HEK293 (cell line): ENCODE measurements around the gene UNC93A.

Source experiments
- CTCF ChIA-PET: fragments of 350-600 bp; formaldehyde crosslinking; extraction: SDS; loops from one replicate; lab custom pipeline; 2021; ENCODE audit warnings: antibody characterized with exemption; lab: Yijun Ruan, JAX
- POLR2A ChIA-PET: fragments of 300-600 bp; formaldehyde crosslinking; extraction: SDS; loops from one replicate; lab custom pipeline; 2020; ENCODE audit warnings: antibody characterized with exemption, inconsistent platforms; lab: Yijun Ruan, JAX
- H3K27ac ChIP-seq: fragments of 200-500 bp; sonication (Bioruptor generic); 2 replicates; pipeline ENCODE4 v1.5.1; 2014; ENCODE audit warnings: low read depth, low read length, control low read depth, inconsistent platforms; ENCODE audit errors: extremely low read depth
- H3K36me3 ChIP-seq, 2 experiments: fragments of 200-500 bp in 1 of 2; sonication (Bioruptor generic) in 1 of 2; 1 replicate in 1 of 2; 2 replicates in 1 of 2; pipeline ENCODE4 v1.5.1; 2014 to 2017; ENCODE audit warnings: inconsistent platforms in 2 of 2, low read length in 2 of 2; ENCODE audit not compliant: control insufficient read depth in 2 of 2, insufficient read depth in 1 of 2
- H3K4me1 ChIP-seq: fragments of 200-500 bp; sonication (Bioruptor generic); 2 replicates; pipeline ENCODE4 v1.5.1; 2014; ENCODE audit warnings: mild to moderate bottlenecking, low read length, inconsistent platforms; ENCODE audit not compliant: control insufficient read depth, insufficient read depth
- H3K4me3 ChIP-seq: 2 replicates; pipeline ENCODE4 v1.5.1; 2011; ENCODE audit warnings: low read depth, mild to moderate bottlenecking, control low read depth, low read length, moderate library complexity
- H3K9me3 ChIP-seq: fragments of 200-500 bp; sonication (Bioruptor generic); 2 replicates; pipeline ENCODE4 v1.5.1; 2014; ENCODE audit warnings: low read depth, low read length, inconsistent platforms; ENCODE audit not compliant: control insufficient read depth, insufficient read depth
- EGR2 ChIP-seq: fragments of 450-650 bp; formaldehyde crosslinking; IDR thresholded peaks from 2 replicates; pipeline ENCODE4 v1.5.1; 2016; ENCODE audit warnings: low read depth, missing biosample characterization, missing genetic modification characterization
- FEZF1 ChIP-seq: fragments of 450-650 bp; formaldehyde crosslinking; IDR thresholded peaks from 2 replicates; pipeline ENCODE4 v1.5.1; 2016; ENCODE audit warnings: missing biosample characterization, missing genetic modification characterization
- GLI4 ChIP-seq: fragments of 450-650 bp; formaldehyde crosslinking; IDR thresholded peaks from 2 replicates; pipeline ENCODE4 v1.5.1; 2016; ENCODE audit warnings: missing biosample characterization, missing genetic modification characterization
- KLF1 ChIP-seq: fragments of 450-650 bp; formaldehyde crosslinking; IDR thresholded peaks from 2 replicates; pipeline ENCODE4 v1.5.1; 2016; ENCODE audit warnings: missing biosample characterization, missing genetic modification characterization
- KLF8 ChIP-seq: fragments of 450-650 bp; formaldehyde crosslinking; IDR thresholded peaks from 2 replicates; pipeline ENCODE4 v1.5.1; 2016; ENCODE audit warnings: missing biosample characterization, missing genetic modification characterization
- REPIN1 ChIP-seq: fragments of 450-650 bp; formaldehyde crosslinking; IDR thresholded peaks from 2 replicates; pipeline ENCODE4 v1.5.1; 2017; ENCODE audit warnings: missing biosample characterization, missing genetic modification characterization, low read depth
- SETDB1 ChIP-seq: IDR thresholded peaks from one replicate; pipeline ENCODE4 v1.6.1; 2017; ENCODE audit warnings: mild to moderate bottlenecking, low read length, moderate library complexity, mixed read lengths; ENCODE audit not compliant: insufficient read length
- WT1 ChIP-seq: fragments of 450-650 bp; formaldehyde crosslinking; IDR thresholded peaks from 2 replicates; pipeline ENCODE4 v1.5.1; 2016; ENCODE audit warnings: missing biosample characterization, missing genetic modification characterization
- YY2 ChIP-seq: fragments of 450-650 bp; formaldehyde crosslinking; IDR thresholded peaks from 2 replicates; pipeline ENCODE4 v1.5.1; 2016; ENCODE audit warnings: missing biosample characterization, missing genetic modification characterization
- ZBTB11 ChIP-seq: fragments of 450-650 bp; formaldehyde crosslinking; conservative IDR thresholded peaks from 2 replicates; pipeline ENCODE4 v1.5.1; 2016; ENCODE audit warnings: low read depth, missing biosample characterization, missing genetic modification characterization
- ZBTB21 ChIP-seq: fragments of 450-650 bp; formaldehyde crosslinking; IDR thresholded peaks from 2 replicates; pipeline ENCODE4 v1.5.1; 2017; ENCODE audit warnings: missing biosample characterization, missing genetic modification characterization
- ZFP41 ChIP-seq: fragments of 450-650 bp; formaldehyde crosslinking; IDR thresholded peaks from 2 replicates; pipeline ENCODE4 v1.5.1; 2016; ENCODE audit warnings: missing biosample characterization, missing genetic modification characterization, borderline replicate concordance
- ZFP69B ChIP-seq: fragments of 450-650 bp; formaldehyde crosslinking; IDR thresholded peaks from 2 replicates; pipeline ENCODE4 v1.5.1; 2016; ENCODE audit warnings: missing biosample characterization, missing genetic modification characterization
- ZNF121 ChIP-seq: fragments of 450-650 bp; formaldehyde crosslinking; IDR thresholded peaks from 2 replicates; pipeline ENCODE4 v1.5.1; 2016; ENCODE audit warnings: missing biosample characterization, missing genetic modification characterization
- ZNF146 ChIP-seq: fragments of 450-650 bp; formaldehyde crosslinking; IDR thresholded peaks from 2 replicates; pipeline ENCODE4 v1.5.1; 2016; ENCODE audit warnings: missing biosample characterization, missing genetic modification characterization
- ZNF16 ChIP-seq: fragments of 450-650 bp; formaldehyde crosslinking; IDR thresholded peaks from 2 replicates; pipeline ENCODE4 v1.5.1; 2016; ENCODE audit warnings: low read depth, missing biosample characterization, missing genetic modification characterization
- ZNF184 ChIP-seq: fragments of 450-650 bp; IDR thresholded peaks from 2 replicates; pipeline ENCODE4 v1.5.1; 2018; ENCODE audit warnings: missing biosample characterization, mild to moderate bottlenecking, missing genetic modification characterization
- ZNF19 ChIP-seq: fragments of 450-650 bp; formaldehyde crosslinking; IDR thresholded peaks from 2 replicates; pipeline ENCODE4; 2016; ENCODE audit warnings: missing biosample characterization, missing genetic modification characterization, low read depth
- ZNF214 ChIP-seq: fragments of 450-650 bp; formaldehyde crosslinking; IDR thresholded peaks from 2 replicates; pipeline ENCODE4 v1.5.1; 2017; ENCODE audit warnings: missing biosample characterization, mild to moderate bottlenecking, missing genetic modification characterization, borderline replicate concordance
- ZNF426 ChIP-seq: fragments of 450-650 bp; formaldehyde crosslinking; IDR thresholded peaks from 2 replicates; pipeline ENCODE4 v1.5.1; 2017; ENCODE audit warnings: missing biosample characterization, missing genetic modification characterization, mild to moderate bottlenecking, inconsistent platforms, moderate library complexity
- ZNF473 ChIP-seq: fragments of 450-650 bp; formaldehyde crosslinking; IDR thresholded peaks from 2 replicates; pipeline ENCODE4 v1.5.1; 2017; ENCODE audit warnings: missing biosample characterization, missing genetic modification characterization
- ZNF560 ChIP-seq: fragments of 450-650 bp; formaldehyde crosslinking; IDR thresholded peaks from 2 replicates; pipeline ENCODE4 v1.5.1; 2017; ENCODE audit warnings: missing biosample characterization, missing genetic modification characterization, borderline replicate concordance
- ZNF580 ChIP-seq: fragments of 450-650 bp; formaldehyde crosslinking; IDR thresholded peaks from 2 replicates; pipeline ENCODE4 v1.5.1; 2016; ENCODE audit warnings: missing biosample characterization, missing genetic modification characterization
- ZNF596 ChIP-seq: fragments of 450-650 bp; IDR thresholded peaks from 2 replicates; pipeline ENCODE4 v1.5.0; 2018; ENCODE audit warnings: missing biosample characterization, mild to moderate bottlenecking, missing genetic modification characterization, moderate library complexity
- ZNF621 ChIP-seq: fragments of 450-650 bp; formaldehyde crosslinking; IDR thresholded peaks from 2 replicates; pipeline ENCODE4 v1.5.1; 2017; ENCODE audit warnings: missing biosample characterization, missing genetic modification characterization
- ZNF624 ChIP-seq: fragments of 450-650 bp; formaldehyde crosslinking; IDR thresholded peaks from 2 replicates; pipeline ENCODE4 v1.5.1; 2017; ENCODE audit warnings: missing biosample characterization, missing genetic modification characterization
- ZNF664 ChIP-seq: fragments of 450-650 bp; formaldehyde crosslinking; IDR thresholded peaks from 2 replicates; pipeline ENCODE4 v1.5.1; 2016; ENCODE audit warnings: missing biosample characterization, missing genetic modification characterization
- ZNF843 ChIP-seq: fragments of 450-650 bp; formaldehyde crosslinking; IDR thresholded peaks from 2 replicates; pipeline ENCODE4 v1.5.1; 2016; ENCODE audit warnings: missing biosample characterization, missing genetic modification characterization
- ZSCAN16 ChIP-seq: fragments of 450-650 bp; formaldehyde crosslinking; IDR thresholded peaks from 2 replicates; pipeline ENCODE4 v1.5.1; 2016; ENCODE audit warnings: missing biosample characterization, missing genetic modification characterization
- ZSCAN18 ChIP-seq: fragments of 450-650 bp; formaldehyde crosslinking; IDR thresholded peaks from 2 replicates; pipeline ENCODE4 v1.5.1; 2016; ENCODE audit warnings: missing biosample characterization, missing genetic modification characterization

The UNC93A gene

GRCh38 chr6:167272696-167273379 is 18.3 kb upstream of the UNC93A start:
- Histone ChIP-seq H3K4me3 (no peak overlapping the region), H3K9me3 (no peaks in the 10 kb centered on the region), H3K36me3 (no peaks in the 10 kb centered on the region), H3K27ac (no peak overlapping the region), H3K4me1 (no peaks in the 10 kb centered on the region)
- ChIA-PET POLR2A (no interaction called here), CTCF (interaction anchor here (1.3 kb wide), 1 partner anchor 79 kb away, joined by 3 read pairs; no protein-coding TSS in a partner anchor)
- TF ChIP-seq ZFP41 (tag by site-specific recombination) (no peak), ZBTB21 (no peak), ZNF214 (tag by site-specific recombination) (no peak), GLI4 (tag by site-specific recombination) (no peak), ZNF146 (tag by site-specific recombination) (no peak), ZNF473 (tag by site-specific recombination) (no peak), WT1 (tag by site-specific recombination) (no peak), FEZF1 (tag by site-specific recombination) (no peak), ZNF184 (tag by site-specific recombination) (no peak), ZNF16 (tag by site-specific recombination) (no peak), ZNF621 (tag by site-specific recombination) (no peak), ZNF624 (tag by site-specific recombination) (no peak), ZSCAN18 (tag by site-specific recombination) (no peak), KLF1 (tag by site-specific recombination) (no peak), ZNF560 (no peak)

GRCh38 chr6:167274270-167274669 is 16.8 kb upstream of the UNC93A start:
- ChIA-PET POLR2A (no interaction called here), CTCF (interaction anchor here (0.9 kb wide), 1 partner anchor 17 kb away, joined by 4 read pairs; the partner anchor contains the start of gene UNC93A)
- Histone ChIP-seq H3K4me3 (no peak overlapping the region), H3K36me3 (no peaks in the 10 kb centered on the region), H3K27ac (no peak overlapping the region), H3K9me3 (no peaks in the 10 kb centered on the region), H3K4me1 (no peaks in the 10 kb centered on the region)
- TF ChIP-seq ZNF664 (tag by site-specific recombination), result no peak

- H3K4me1 ChIP-seq, result no peaks in the 10 kb centered on the region
- no peaks in the 10 kb centered on the region for H3K36me3 ChIP-seq
- H3K4me3 ChIP-seq, result no peak overlapping the region
- no peak overlapping the region for H3K27ac ChIP-seq
- no peaks in the 10 kb centered on the region for H3K9me3 ChIP-seq
- ChIA-PET POLR2A (no interaction called here), CTCF (interaction anchor here (0.8 to 0.9 kb wide), 2 partner anchors 16 to 45 kb away, joined by 4 read pairs; partner anchors contain the start of gene UNC93A)
- no peak for TF ChIP-seq EGR2
- no peak for TF ChIP-seq ZNF121 (tag by site-specific recombination)
- no peak for TF ChIP-seq ZNF580 (tag by site-specific recombination)
- no peak for TF ChIP-seq ZNF596 (tag by site-specific recombination)
- TF ChIP-seq ZBTB11 (tag by site-specific recombination), result no peak
- TF ChIP-seq YY2 (tag by site-specific recombination), result no peak
- no peak for TF ChIP-seq ZNF843 (tag by site-specific recombination)
- no peak for TF ChIP-seq ZNF426 (tag by site-specific recombination)
- no peak for TF ChIP-seq ZNF19 (tag by site-specific recombination)
- no peak for TF ChIP-seq KLF8
- TF ChIP-seq REPIN1 (tag by site-specific recombination), result no peak
- no peak for TF ChIP-seq ZFP69B (tag by site-specific recombination)
- TF ChIP-seq SETDB1, result no peak
- no peak for TF ChIP-seq ZNF146 (tag by site-specific recombination)
- TF ChIP-seq ZSCAN16 (tag by site-specific recombination), result no peak
These were observed 16.1 kb upstream of the UNC93A start for GRCh38 chr6:167275001-167275400.
